Choroid plexus epithelial cell (primary cell): ENCODE data around the gene DYRK2.

Source experiments
- DNase-seq: peaks from one replicate; pipeline ENCODE4 v3.0.0-alpha.2; 2010; ENCODE audit warnings: low read depth
- H3K4me3 ChIP-seq: 2 replicates; pipeline ENCODE4 v1.5.1; 2011; ENCODE audit warnings: low read depth, mild to moderate bottlenecking, control low read depth, low read length, moderate library complexity
- CTCF ChIP-seq: conservative IDR thresholded peaks from 2 replicates; pipeline ENCODE4 v1.5.1; 2011; ENCODE audit warnings: low read depth, mild to moderate bottlenecking, control low read depth, inconsistent platforms, low read length, moderate library complexity

The DYRK2 gene

GRCh38 chr12:67621112-67621511 is 27.4 kb upstream of the DYRK2 start:
- H3K4me3 ChIP-seq = no peak overlapping the region
- no peak for DNase-seq
- no peak for TF ChIP-seq CTCF

- TF ChIP-seq CTCF = no peak
- DNase-seq = no peak
- H3K4me3 ChIP-seq = no peak overlapping the region
These were observed 26.6 kb upstream of the DYRK2 start for GRCh38 chr12:67621926-67622325.

- TF ChIP-seq CTCF = no peak
- no peak for DNase-seq
- no peak overlapping the region for H3K4me3 ChIP-seq
These were observed 25.3 kb upstream of the DYRK2 start for GRCh38 chr12:67623259-67623658.

DNA sequence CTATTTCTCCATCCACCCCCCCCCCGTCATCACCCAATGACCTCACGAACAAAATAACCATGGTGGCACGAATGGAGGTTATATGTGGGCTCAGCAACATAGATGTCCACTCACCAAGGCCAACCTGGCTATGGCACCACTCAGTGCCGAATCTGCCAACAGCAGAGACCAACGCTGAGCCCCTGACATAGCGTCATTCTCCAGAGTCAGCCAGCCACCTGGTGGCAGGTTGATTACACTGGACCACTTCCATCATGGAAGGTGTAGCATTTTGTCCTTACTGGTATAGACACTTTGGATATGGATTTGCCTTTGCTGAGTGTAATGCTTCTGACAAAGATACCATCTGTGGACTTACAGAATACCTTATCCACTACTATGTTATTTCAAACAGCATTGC is 24.2 kb upstream of the DYRK2 start:
- no peak overlapping the region for H3K4me3 ChIP-seq
- peak; percentile 3 for TF ChIP-seq CTCF
- no peak for DNase-seq

GRCh38 chr12:67625004-67625403 is 23.5 kb upstream of the DYRK2 start:
- peak; percentile 17 for DNase-seq
- no peak for TF ChIP-seq CTCF
- H3K4me3 ChIP-seq = no peak overlapping the region

GRCh38 chr12:67626156-67626555 is 22.4 kb upstream of the DYRK2 start:
- H3K4me3 ChIP-seq = no peak overlapping the region
- no peak for DNase-seq
- no peak for TF ChIP-seq CTCF

GRCh38 chr12:67630373-67631088 is 18.0 kb upstream of the DYRK2 start:
- no peak for TF ChIP-seq CTCF
- no peak overlapping the region for H3K4me3 ChIP-seq
- DNase-seq = peak; percentile 52
